Activated naive CD4-positive, alpha-beta T cell treated with Interleukin-2 at 50 U/mL for 16 hours (primary cell): ENCODE data around the gene WWOX.
A peak's percentile ranks its signal among the peaks of the same experiment; 100 is the strongest.

ENCODE experiments used
- DNase-seq: peaks from one replicate; pipeline ENCODE4 v3.0.0-alpha.2; 2020

Gene WWOX

GRCh38 chr16:78751601-78752000 is 652.1 kb downstream of the WWOX start:
- no peak for DNase-seq

- DNase-seq, result no peak
These were observed 655.3 kb downstream of the WWOX start for GRCh38 chr16:78754713-78755112.

- DNase-seq, result no peak
These were observed 656.6 kb downstream of the WWOX start for GRCh38 chr16:78755751-78756661.

GRCh38 chr16:78759596-78759995 is 660.1 kb downstream of the WWOX start:
- no peak for DNase-seq

- no peak for DNase-seq
These were observed 661.2 kb downstream of the WWOX start for GRCh38 chr16:78760611-78761010.

- peak; percentile 21 for DNase-seq
These were observed 662.0 kb downstream of the WWOX start for GRCh38 chr16:78761427-78761826.

- no peak for DNase-seq
These were observed 662.8 kb downstream of the WWOX start for GRCh38 chr16:78762222-78762621.

GRCh38 chr16:78763821-78764440 is 664.5 kb downstream of the WWOX start:
- no peak for DNase-seq

GRCh38 chr16:78764478-78764877 is 665.0 kb downstream of the WWOX start:
- no peak for DNase-seq

GRCh38 chr16:78768226-78768625 is 668.8 kb downstream of the WWOX start:
- peak; percentile 24 for DNase-seq

GRCh38 chr16:78768718-78769117 is 669.3 kb downstream of the WWOX start:
- peak; percentile 70 for DNase-seq

GRCh38 chr16:78770353-78771091 is 671.1 kb downstream of the WWOX start:
- DNase-seq, result peak; percentile 86

- peak; percentile 50 for DNase-seq
These were observed 673.8 kb downstream of the WWOX start for GRCh38 chr16:78773291-78773702.

- DNase-seq, result no peak
These were observed 674.3 kb downstream of the WWOX start for GRCh38 chr16:78773706-78774105.

- peak; percentile 83 for DNase-seq
These were observed 675.7 kb downstream of the WWOX start for GRCh38 chr16:78775161-78775561.

GRCh38 chr16:78778101-78779004 is 678.9 kb downstream of the WWOX start:
- DNase-seq, result peak; percentile 71

GRCh38 chr16:78780808-78781207 is 681.4 kb downstream of the WWOX start:
- no peak for DNase-seq

- no peak for DNase-seq
These were observed 683.1 kb downstream of the WWOX start for GRCh38 chr16:78782572-78782971.

GRCh38 chr16:78783570-78784079 is 684.2 kb downstream of the WWOX start:
- no peak for DNase-seq

GRCh38 chr16:78784771-78785170 is 685.3 kb downstream of the WWOX start:
- no peak for DNase-seq

GRCh38 chr16:78785218-78785617 is 685.8 kb downstream of the WWOX start:
- DNase-seq, result no peak

- no peak for DNase-seq
These were observed 687.2 kb downstream of the WWOX start for GRCh38 chr16:78786635-78787034.
